CD4-positive, alpha-beta T cell treated with Interferon gamma for 1 hour (primary cell): ENCODE measurements around the gene GRIK4.
"Not testable (repeated sequence)": the region's sequence is repeated elsewhere in the genome, so short reads cannot be mapped to it uniquely, and the experiment has no call there.

Experiments used
- DNase-seq: peaks from one replicate; pipeline ENCODE4 v3.0.0-alpha.2; 2020

The GRIK4 gene

DNA sequence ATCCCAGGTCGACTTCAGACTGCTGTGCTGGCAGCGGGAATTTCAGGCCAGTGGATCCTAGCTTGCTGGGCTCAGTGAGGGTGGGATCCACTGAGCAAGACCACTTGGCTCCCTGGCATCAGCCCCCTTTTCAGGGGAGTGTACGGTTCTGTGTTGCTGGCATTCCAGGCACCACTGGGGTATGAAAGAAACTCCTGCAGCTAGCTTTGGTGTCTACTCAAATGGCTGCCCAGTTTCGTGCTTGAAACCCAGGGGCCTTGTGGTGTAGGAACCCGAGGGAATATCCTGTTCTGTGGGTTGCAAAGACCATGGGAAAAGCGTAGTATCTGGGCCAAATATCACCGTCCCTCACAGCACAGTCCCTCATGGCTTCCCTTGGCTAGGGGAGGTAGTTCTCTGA lies 254.8 kb downstream of the GRIK4 start:
- no peak for DNase-seq

DNA sequence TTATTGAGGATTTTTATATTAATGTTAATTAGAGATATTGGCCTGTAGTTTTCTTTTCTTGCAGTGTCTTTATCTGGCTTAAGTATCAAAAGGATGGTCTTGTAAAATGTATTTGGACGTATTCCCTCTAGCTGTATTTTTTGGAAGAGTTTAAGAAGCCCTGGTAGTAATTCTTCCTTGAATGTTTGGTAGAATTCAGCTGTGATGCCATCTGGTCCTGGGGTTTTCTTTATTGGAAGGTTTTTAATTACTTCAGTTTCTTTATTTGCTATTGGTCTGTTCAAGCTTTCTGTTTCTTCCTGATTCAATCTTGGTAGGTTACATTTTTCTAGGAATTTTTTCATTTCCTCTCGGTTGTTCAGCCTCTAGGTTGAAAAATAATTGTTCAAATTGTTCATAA lies 257.4 kb downstream of the GRIK4 start:
- DNase-seq, result no peak

DNA sequence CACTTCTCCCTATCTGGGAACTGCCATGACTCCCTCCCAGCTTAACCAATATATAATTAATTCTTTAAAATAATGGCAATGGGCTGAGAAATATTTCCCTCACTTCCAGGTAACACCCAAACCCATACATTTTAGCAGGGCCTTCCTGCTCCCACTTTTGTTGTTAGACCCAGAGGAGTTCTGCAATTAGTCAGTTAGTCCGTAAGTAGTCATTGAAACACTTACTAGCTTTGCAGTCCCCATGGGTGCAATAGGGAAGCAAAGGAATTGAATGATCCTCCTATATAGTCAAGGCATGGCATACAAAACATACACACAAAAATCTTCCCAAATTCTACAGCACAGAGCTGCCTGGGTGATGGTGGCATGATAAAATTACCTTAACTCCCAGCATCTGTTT lies 258.4 kb downstream of the GRIK4 start:
- no peak for DNase-seq

DNA sequence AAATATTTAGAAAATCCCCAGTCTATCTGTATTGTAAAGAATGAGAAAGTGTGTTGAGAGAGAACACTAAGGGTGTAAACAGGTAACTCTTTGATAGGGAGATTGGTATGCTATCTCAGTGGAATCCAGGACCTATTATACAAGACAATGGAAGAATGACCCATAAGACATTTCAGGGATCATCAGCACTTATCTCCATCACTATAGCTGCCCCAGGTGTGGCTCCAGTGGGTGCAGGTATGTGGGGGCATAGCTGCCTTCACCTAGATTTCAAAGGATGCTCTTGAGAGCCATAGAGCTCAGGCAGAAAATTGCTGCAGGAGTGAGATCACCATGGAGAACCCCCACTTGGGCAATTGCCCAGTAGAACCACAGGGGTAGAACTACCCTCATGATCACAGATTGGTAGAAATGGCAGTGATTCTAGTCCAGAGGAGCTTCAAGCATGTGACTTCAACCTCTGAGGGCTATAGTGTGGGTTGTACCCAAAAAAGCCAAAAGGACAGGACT lies 260.1 kb downstream of the GRIK4 start:
- DNase-seq, result no peak

DNA sequence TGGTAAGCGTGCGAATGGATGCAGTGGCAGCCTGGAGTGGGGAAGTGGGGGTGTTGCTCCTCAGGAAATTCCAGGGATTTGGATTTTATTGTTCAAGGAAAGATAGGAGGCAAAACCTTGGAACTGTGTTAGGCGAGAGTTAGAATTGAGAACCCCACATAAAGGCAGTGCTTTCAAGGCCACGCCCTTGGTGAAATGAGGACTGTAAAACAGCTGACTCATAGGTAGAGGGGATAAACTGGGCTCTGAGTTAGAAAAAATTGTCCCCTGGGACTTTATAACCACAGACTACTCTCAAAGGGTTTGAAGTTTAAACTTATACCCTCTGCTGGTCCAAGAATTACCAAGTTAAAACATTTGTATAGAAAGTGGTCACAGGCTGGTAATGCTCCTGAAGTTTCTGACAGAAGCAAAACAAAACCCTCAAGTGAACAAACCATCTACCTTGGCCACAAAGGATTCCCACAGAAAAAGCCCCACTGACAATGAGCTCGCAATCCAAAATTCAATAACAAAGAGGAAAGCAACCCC lies 262.0 kb downstream of the GRIK4 start:
- DNase-seq, result no peak

DNA sequence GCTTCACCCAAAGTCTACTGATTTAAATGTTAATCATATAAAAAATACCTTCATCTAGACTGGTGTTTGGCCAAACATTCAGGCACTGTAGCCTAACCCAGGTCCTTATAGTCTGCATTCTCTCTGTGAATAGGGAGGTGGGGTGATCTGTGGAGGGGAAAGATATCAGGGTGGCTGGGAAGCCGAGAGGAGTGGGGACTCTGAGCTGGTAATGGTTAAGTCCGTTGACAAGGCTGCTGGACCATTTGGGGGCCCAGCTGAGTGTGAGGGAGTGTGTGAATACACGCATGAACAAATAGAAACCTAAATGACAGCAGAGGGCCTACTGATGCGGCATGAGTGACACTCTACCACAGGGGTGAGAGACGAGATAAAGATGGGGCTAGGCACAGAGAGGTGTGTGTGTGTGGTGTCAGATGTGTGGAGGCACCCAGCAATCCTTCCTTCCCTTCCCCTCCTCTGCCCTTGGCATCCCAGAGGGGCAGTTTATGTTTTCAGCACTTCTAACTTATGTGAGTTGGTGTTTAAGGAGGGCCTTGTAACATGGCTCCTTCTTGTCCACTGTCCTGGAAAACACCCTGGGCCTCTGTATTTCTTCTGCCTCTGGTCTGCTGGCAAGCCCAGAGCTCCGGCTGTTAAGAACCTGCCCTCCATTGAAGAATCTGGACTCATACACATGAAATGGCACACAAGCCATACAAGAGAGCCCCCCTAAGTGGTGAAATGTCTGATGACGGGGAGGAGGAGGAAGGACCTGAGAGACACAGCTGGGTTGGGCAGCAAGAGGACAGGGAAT lies 263.2 kb downstream of the GRIK4 start:
- no peak for DNase-seq

DNA sequence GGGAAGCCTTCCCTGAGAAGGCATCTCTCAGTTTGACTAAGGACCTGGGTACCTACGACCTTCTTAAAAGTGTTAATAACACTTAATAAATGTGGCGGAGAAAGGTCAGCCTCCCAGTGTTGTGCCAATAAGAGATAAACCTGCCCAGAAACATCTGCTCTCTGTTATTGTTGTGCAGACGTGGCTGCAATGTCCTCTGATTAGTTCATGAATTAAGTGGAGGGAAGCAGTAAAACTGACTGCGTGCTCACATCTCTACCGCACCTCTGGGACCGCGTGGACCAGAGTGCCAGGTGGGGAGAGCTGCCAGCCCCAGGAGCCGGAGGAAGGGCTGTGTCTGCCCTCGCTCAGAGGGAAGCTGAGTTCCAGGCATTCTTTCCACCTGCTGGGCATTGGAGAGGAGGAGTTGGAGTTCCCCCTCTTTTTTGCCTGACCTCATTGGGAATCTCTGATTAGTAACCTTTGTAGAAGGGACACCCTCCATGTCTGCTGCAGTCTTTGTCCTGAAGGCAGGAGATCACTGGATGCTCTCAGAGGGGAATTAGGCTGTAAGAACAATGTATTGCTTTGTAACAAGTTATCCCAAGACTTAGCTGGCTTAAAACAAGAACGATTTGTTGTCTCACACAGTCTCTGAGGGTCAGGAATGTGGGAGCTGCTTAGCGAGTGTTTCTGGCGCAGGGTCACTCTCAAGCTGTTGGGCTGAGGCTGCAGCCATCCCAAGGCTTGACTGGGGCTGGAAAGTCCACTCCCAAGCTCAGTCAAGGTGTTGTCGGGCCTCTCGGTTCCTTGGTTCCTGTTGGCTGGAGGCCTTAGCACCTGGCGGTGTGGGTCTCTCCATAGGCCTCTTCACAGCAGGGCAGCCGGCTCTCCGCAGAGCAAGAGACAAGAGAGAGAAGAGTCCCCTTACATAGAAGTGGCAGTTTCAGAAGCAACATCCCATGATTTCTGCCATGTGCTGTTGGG lies 264.7 kb downstream of the GRIK4 start:
- DNase-seq, result no peak

DNA sequence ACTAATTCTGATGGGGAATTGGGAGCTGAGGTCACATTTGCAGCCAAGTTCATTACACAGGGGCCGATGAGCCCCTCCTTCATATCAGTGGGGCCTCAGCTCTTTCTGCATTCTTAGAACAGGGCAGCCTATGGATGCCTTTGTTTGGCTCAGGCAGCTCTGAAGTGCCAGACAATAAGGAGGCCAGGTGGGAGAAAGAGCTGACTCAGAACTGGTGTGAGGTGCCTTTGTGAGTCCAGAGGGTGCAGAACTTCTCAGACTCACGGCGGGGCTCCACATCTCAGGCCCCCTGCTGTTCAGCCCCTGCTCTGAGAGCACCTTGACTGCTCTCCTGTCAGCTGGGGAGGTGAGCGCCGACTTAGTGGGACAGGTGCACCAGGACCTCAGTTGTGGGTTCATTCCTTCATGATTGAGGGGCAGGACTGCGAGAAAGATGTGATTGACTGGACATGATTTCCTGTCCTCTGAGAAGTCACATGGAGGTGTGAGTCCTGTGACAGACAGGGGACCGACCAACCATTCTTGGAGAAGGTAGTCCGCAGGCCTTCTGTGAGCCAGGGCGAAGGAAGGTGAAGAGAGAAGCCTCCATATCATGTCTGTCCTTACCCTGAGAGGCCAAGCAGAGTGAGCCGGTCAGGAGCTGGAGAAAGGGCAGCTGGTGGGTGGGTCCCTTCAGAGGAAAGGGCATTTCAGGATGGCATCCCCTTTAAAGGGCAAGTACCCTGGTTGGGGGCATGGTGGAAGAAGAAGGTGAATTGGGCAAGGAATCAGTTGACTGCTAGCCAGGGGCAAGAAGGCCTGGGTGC lies 267.3 kb downstream of the GRIK4 start:
- DNase-seq, result no peak

DNA sequence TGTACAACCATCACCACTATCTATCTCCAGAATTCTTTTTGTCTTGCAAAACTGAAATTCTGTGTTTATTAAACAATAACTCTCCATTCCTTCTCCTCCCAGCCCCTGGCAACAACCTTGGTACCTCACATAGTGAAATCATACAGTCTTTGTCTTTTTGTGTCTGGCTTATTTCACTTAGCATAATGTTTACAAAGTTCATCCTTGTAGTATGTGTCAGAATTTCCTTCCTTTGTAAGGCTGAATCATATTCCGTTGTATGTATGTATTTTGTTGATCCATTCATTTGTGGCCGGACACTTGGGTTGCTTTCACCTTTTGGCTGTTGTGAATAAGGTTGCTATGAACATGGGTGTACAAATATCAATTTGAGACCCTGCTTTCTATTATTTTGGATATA lies 268.7 kb downstream of the GRIK4 start:
- no peak for DNase-seq

DNA sequence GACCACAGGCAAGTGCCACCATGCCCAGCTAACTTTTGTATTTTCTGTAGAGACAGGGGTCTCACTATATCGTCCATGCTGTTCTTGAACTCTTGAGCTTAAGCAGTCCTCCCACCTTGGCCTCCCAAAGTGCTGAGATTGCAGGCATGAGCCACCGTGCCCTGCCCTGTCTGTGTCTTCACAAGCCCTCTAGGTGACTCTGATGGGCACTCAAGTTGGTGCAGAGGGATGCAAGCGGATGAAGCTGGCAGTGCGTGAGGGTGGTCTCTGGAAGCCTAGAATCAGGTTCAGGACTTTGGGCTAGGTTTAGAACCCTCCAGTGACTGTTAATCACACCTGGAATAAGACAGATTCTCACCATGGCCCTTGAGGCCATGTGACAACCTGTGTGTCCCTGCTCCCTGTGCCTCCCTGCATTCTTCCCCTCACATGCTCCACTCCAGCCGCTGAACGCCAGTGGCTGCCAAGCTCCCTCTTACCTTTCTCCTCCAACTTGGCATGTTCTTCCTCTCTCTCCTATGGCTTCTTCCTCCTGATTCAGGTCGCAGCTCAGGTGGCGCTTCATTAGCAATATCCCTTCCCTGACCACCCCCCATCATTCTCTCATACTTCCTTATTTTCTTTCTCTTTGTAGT lies 270.1 kb downstream of the GRIK4 start:
- DNase-seq, result no peak

DNA sequence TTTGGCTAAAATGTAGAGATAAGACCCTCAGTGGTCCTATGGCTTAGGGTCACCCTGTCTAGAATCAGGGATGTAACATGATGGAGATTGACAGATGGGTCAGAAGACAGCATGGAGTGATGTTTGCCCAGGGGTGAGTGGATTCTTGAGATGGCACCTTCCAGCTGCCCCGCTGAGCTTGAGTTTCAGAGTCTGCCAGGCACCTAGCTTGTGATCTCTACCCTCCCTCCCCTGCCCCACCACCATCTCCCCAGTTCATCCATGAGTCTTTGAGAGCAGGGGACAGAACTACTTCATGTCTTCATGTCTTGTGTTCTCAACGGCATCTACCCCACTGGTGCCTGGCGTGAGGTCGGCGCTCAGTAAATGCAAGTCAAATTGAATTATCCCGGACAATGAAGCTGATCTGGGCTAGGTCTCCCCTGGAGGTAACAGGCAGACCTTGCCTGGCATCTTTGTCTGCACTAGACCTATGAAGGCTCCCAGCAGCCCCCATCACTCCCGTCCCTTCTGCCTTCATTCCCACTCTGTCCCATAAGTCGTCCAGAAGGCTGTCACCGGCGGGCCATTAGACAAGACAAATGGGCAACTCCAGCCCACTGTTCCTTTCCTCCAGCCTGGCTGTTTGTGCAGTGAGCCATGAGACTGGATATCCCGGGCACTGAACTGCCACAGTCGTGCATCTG lies 273.2 kb downstream of the GRIK4 start:
- DNase-seq, result no peak

DNA sequence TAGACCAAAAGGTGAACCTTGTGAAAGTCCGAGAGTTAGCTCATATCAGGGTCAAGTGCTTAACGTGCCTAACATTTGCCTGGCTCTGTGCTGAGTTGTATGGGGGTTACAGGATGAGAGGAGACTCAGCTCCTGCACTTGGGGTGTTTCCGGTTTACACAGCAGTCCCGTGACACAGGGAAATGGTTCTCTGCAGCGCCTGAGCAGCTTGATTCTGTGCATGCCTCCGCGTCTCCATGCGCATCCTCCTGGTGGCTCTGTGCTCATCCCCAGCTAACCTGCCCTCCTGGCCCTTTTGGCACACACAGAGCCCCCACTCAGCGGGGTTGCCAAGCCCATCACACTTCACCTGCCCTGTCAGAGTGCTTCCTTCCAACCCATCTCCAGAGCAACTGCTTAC lies 274.0 kb downstream of the GRIK4 start:
- DNase-seq, result no peak

DNA sequence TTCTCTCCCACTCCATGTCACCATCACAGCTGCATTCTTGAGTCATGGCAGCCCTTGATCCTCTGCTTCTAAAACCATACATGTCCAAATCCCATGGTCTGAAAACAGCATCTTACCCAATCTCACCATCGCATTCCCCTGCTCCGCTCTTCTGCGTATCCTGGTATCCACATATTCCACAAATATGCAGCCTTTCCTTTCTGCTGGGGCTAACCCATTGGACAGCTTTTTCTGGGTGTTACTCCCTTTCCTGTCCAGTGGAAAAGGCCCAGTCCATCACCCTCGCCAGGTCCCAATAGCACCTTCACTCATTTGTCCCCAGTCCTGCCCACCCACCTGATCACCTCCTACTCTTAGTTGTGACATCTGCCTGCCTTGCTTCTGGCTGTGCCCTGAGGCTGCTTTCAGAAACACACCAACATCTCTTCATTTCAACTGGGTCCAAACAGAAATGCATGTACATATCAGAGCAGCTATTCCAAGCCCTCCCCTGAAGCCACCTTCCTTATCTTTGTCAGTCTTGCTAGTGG lies 274.7 kb downstream of the GRIK4 start:
- no peak for DNase-seq

DNA sequence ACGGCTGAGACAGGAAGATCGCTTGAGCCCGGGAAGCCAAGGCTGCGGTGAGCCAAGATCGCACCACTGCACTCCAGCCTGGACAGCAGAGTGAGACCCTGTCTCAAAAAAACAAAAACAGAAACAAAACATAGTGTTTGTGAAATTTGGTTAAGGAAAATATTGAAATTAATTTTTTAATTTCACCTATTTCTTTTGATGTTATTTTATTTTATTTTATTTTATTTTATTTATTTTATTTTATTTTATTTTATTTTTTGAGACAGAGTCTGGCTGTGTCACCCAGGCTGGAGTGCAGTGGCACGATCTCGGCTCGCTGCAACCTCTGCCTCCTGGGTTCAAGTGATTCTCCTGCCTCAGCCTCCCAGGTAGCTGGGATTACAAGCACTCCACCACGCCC lies 275.7 kb downstream of the GRIK4 start:
- DNase-seq, result not testable (repeated sequence)

DNA sequence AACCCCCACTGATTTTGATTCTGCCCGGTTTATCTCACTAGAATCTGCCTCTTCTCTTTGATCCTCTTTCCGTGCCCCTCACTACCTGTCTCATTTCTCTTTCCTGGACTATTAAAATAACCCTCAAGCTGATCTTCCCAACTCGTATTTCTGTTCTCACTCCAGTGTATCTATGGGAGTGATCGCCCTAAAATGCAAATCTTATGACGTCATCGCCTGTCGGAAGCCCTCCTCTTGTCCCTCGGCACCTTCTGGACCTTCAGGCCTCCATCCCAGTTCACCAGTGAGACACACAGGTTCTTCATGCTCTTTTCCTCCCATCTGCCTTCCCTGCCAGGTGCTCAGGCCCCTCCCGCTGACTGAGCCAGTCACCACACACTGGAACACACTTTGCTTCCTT lies 277.8 kb downstream of the GRIK4 start:
- DNase-seq, result no peak

DNA sequence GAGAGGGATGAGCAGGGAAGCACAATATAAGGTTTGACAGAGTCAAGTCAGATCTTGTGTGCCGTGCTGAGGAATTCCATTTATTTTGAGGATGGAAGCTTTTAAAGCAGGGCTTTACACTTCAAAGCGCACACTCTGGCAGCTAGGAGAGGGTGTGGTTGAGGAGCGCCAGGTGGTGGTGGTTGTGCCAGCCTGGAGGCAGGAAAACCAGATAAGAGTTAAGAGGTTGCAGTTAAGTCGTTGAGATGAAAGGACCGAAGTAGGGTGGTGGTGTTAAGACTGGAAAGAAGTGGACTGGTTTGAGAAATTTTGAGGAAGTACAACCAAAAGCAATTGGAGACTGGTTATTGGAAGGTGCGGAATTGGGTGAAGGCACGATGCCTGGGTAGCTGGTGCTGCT lies 280.8 kb downstream of the GRIK4 start:
- DNase-seq, result no peak

DNA sequence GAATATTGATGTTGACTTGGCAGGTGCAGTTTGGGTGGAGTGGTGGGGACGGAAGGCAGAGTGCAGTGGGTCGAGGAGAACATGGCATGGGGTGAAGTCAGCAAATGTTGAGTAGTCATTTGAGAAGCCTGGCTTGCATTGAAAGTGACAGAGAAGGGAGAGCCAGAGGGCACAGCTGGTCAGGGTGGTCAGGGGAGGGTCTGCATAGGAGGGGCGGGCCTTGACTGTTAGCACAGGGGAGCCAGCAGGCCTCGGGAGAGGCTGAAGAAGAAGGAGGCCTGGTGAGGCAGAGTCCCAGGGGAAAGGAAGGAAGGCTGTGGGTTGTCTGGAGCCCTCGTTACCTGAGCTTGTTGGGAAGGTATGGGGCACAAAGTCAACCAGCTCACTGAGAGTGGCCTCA lies 281.6 kb downstream of the GRIK4 start:
- DNase-seq, result no peak

DNA sequence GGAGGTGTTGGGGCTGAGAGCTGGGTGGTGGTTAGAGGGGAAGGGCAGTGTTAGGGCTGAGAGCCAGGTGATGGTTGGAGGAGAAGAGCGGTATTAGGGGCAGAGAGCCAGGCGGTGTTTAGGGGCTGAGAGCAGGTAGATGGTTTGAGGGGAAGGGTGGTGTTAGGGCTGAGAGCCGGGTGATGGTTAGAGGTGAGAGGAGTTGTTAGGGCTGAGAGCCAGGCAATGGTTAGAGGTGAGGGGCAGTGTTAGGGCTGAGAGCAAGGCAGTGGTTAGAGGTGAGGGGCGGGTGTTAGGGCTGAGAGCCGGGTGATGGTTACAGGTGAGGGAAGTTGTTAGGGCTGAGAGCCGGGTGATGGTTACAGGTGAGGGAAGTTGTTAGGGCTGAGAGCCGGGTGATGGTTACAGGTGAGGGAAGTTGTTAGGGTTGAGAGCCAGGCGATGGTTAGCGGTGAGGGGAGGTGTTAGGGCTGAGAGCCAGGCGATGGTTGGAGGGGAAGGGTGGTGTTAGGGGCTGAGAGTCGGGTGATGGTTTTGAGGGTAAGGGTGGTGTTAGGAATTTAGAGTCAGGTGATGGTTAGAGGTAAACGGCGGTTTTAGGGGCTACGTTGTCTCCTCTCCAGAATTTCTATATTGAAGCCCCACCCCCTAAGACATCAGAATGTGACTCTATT lies 282.4 kb downstream of the GRIK4 start:
- DNase-seq, result no peak

DNA sequence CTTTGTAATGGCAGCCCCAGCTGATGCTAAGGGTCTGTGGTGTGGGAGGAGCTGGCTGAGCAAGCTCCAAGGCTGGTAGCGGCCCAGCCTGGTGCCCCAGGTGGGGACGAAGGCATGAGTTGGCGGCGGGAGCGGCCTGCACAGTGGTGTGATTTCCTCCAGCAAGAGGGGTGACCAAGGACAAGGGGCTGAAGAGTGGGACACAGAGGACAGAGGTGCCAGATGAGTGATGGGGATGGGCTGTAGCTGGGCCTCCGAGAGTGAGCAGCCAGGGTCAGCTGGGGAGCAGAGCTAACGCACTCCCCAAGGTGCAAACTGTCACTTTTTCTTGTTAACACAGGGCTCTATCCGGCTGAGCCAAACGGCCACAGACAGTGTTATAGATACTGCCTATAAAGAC lies 283.2 kb downstream of the GRIK4 start:
- DNase-seq, result no peak

DNA sequence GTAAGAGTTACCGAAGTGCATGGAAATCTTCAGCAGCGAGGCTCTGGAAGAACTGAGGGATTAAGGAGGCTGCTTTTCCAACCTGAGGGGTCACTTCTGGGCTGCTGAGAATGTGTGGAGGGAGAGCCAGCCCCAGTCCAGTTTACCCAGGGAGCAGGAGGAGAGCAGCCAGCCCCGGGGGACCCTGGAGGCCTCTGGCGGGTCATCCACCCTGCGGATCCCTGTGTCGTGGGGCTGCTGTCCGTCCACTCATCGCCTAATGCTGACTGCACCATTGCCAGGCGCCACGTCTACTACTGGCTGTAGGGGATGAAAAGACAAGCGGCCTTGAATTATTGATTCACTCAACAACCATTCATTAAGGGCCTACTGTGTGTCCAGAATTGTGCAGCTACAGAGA lies 283.6 kb downstream of the GRIK4 start:
- DNase-seq, result no peak

DNA sequence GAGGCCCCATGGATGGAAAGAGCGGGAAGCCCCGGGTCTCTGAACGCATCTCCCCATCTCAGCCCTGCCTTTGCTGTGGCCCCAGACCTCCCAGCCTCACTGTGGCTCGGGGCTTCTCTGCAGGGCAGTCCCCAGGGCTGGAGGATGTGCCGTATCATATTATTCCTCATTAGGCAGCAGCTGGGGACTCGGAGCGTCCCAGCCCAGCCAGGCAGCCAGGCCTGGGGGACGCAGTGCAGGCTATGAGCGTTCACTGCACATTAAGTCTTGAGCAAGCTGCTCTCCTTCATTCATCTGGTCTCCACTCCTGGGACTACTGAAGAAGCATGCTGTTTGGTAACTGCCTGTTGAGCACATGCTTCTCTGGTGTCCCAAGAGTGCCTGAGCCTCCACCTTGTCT lies 285.6 kb downstream of the GRIK4 start:
- DNase-seq, result no peak
